ENCODE results near the gene HIRA.

GRCh38 chr22:19304547-19304946, 127.0 kb downstream of the HIRA start:
- TF ChIP-seq CTCF (IDR thresholded peaks at IDR 0.05) (no peak), POLR2A (IDR thresholded peaks at IDR 0.05) (no peak)

Data from stomach (tissue), 4 donors.